GM18526 (cell line): ENCODE measurements around the gene GGPS1.

Source experiments
- POLR2A ChIP-seq: IDR thresholded peaks from 3 replicates; pipeline ENCODE4 v1.6.1; 2011; ENCODE audit not compliant: insufficient read length; ENCODE audit errors: extremely low read depth

The GGPS1 gene

GRCh38 chr1:235297579-235297978, 30.8 kb upstream of the GGPS1 start:
- no peak for TF ChIP-seq POLR2A

- no peak for TF ChIP-seq POLR2A
Observed at GRCh38 chr1:235298758-235299157, 29.6 kb upstream of the GGPS1 start.

DNA sequence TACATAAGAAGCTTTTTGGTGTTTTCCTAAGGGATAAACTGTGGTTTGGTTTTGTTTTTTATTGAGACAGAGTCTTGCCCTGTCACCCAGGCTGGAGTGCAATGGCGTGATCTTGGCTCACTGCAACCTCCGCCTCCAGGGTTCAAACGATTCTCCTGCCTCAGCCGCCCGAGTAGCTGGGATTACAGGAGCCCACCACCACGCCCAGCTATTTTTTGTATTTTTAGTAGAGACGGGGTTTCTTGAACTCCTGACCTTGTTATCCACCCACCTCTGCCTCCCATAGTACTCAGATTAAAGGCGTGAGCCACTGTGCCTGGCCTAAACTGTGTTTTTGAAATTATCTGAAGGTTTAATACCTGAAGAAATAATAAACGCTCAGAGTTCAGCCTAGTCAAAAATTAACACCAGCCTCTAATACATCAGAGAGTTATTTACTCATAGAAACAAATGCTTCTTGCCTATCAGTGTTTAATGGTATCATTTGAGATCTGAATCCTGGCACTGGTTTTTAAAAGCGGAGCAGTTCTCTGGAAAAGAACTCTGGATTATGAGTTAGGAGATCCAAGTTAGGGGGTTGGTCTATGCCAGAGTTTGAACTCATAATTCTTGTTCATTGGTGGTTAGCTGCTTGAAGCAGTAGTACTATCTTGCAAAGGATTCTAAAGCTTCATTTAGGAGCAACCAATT, 29.1 kb upstream of the GGPS1 start:
- no peak for TF ChIP-seq POLR2A

GRCh38 chr1:235302143-235302542, 26.2 kb upstream of the GGPS1 start:
- no peak for TF ChIP-seq POLR2A

DNA sequence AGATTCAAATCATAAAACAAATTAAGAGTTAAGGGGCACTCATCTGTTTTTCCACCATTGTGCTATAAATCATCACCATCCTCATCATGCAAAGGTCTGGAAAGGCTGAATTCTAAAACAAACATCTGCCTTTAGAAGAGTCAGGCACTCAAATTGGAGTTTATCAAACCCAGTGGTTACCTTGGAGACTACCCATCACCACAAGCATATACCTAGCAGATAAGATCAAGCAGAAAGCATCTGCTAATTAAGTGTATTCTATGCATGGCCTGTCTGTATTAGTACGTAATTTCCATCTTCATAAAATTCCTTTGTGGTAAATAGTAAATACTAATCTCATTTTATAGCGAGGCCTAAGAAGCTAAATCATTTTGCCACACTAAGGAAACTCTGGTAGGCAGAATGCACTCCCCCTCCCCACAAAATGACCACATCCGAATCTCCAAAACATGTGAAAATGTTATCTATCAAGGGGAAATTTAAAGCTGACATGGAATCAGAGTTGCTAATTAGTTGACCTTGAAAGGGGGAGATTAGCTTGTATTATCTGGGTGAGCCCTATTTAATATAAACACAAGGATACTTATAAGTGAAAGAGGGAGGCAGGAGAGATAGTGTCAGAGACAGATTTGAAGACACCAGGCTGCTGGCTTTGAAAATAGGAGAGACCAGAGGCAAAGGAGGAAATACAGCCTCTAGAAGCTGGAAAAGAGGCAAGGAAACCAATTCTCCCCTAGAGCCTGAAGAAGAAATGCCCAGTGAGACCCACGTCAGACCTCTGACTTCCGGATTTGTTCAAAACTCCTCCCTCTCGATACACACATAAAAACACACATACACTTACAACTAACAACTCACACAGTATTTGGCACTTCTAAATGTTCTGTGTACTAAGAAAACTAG, 23.6 kb upstream of the GGPS1 start:
- no peak for TF ChIP-seq POLR2A

GRCh38 chr1:235307158-235308124, 20.9 kb upstream of the GGPS1 start:
- TF ChIP-seq POLR2A, result no peak

DNA sequence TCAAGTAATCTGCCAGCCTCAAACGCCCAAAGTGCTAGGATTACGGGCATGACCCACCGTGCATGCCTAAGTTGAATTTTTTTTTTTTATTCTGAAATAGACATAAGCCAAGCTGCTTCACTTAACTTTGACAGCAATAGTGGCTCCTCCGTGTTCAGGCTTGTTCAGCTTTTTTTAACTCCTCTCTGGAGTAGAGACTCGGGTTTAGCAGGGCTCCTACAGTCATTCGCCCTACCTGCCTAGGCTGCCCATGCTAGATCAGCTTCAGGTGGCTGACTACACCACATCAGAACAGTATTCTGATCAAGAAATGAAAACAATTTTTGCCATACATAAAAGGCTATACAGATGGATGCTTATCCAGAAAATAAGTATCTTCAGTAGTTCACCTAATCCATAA, 15.1 kb upstream of the GGPS1 start:
- TF ChIP-seq POLR2A, result no peak

DNA sequence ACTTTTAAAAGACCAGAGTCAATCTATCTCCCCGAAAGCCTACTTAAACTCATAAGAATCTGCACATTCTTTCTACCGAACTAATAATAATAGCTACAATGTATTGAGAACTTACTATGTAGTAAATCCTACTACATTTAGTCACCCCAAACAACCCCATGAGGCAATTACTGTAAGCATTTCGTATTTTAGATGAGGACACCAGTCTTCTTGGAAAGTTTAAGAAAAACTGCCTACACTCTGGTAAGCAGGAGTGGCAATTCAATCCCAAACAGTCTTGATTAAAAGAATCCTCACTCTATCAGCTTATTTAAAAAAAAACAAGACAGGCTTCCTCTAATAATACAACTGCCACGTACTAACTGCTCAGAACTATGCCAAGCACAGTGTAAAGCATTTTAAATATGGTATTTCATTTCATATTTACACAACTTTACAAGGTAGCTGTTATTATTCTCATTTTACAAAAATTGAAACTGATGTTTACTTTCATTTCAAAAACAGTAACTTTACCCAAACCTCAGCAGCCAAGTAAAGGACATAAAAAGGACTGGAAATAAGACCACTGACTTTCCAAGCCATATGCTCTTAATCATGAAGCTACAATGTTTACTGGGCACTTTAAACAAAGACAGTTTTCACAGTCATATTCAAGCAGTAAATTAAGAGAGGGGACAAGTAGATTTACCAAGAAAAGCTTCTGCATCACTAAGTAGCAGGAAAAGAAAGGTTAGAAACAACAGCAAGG, 14.3 kb upstream of the GGPS1 start:
- no peak for TF ChIP-seq POLR2A

GRCh38 chr1:235315173-235315572, 13.2 kb upstream of the GGPS1 start:
- no peak for TF ChIP-seq POLR2A

GRCh38 chr1:235315735-235316134, 12.6 kb upstream of the GGPS1 start:
- no peak for TF ChIP-seq POLR2A

DNA sequence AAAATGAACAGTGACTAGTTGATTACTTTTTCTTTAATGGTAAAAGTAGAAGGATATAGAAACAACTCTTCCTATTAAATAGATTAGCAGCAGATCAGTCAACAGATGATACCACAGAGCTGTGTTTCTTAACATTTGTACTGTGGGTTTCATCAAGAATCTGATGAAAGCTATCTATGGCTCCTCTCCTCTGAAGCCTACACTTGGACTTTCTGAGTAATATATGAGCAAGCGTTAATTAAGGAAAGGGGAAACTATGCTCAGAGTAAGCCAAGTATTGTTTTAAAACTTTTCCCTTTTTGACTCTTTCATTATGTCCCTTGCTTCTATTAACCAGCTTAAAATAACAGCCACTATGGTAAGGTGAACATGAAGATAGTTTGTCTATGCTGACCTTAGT, 11.2 kb upstream of the GGPS1 start:
- no peak for TF ChIP-seq POLR2A

- TF ChIP-seq POLR2A, result no peak
Observed at GRCh38 chr1:235319255-235319654, 9.1 kb upstream of the GGPS1 start.

GRCh38 chr1:235320521-235321179, 7.7 kb upstream of the GGPS1 start:
- TF ChIP-seq POLR2A, result no peak

DNA sequence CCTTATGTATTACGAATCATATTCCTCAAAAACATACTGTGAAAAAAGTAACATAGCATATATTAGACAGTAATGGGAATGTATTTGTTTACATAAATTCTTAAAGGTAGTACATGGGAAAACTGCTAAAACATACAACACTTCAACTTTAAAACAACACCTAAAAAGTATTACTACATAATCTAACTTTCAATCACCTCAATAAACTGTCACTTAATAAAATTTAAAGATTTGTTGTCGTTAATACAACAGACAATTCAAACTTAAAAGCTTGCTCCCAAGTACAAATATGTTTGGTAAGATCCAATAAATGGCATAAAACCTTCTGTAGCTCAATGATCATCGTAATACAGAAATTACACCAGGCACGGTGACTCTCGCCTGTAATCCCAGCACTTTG, 4.1 kb upstream of the GGPS1 start:
- no peak for TF ChIP-seq POLR2A
